ENCODE results near the gene ANP32A. TPM values are rescaled to one million over a fixed set of nuclear protein-coding genes. Genes with fewer than 3 reads are reported as not detected.

Gene ANP32A
- total RNA-seq, 1 experiment from 2014 or later: 250 TPM

- no peaks in the 10 kb centered on the region for H3K27me3 Mint-ChIP-seq (ENCODE audit: unreplicated experiment)
- intact Hi-C loops (cut with micrococcal nuclease; ENCODE audit: unreplicated experiment): no loop called here
- H3K4me3 Mint-ChIP-seq (ENCODE audit: low read depth, unreplicated experiment): no peak overlapping the region
- CTCF ChIA-PET: no interaction called here
- BruUV-seq (replicated peaks): no TSS peak
- H3K36me3 Mint-ChIP-seq (ENCODE audit: insufficient read depth, unreplicated experiment): peaks cover 11% of the 10 kb centered on the region
- no peak overlapping the region for H3K27ac Mint-ChIP-seq (ENCODE audit: unreplicated experiment)
- no peaks in the 10 kb centered on the region for H3K9me3 Mint-ChIP-seq (ENCODE audit: low read depth, unreplicated experiment)
- H3K4me1 Mint-ChIP-seq (ENCODE audit: low read depth, unreplicated experiment): peaks cover 50% of the 10 kb centered on the region
- TF ChIP-seq CTCF (IDR thresholded peaks at IDR 0.05; ENCODE audit: unreplicated experiment): no peak
- DNase-seq: no peak
Observed at GRCh38 chr15:68796576-68796975, 24.1 kb downstream of the ANP32A start.

- Mint-ChIP-seq H3K36me3 (ENCODE audit: insufficient read depth, unreplicated experiment) (peaks cover 11% of the 10 kb centered on the region), H3K9me3 (ENCODE audit: low read depth, unreplicated experiment) (no peaks in the 10 kb centered on the region), H3K27ac (ENCODE audit: unreplicated experiment) (no peak overlapping the region), H3K4me1 (ENCODE audit: low read depth, unreplicated experiment) (peaks cover 62% of the 10 kb centered on the region), H3K27me3 (ENCODE audit: unreplicated experiment) (no peaks in the 10 kb centered on the region), H3K4me3 (ENCODE audit: low read depth, unreplicated experiment) (no peak overlapping the region)
- intact Hi-C loops (cut with micrococcal nuclease; ENCODE audit: unreplicated experiment): no loop called here
- DNase-seq: no peak
- BruUV-seq (replicated peaks): no TSS peak
- TF ChIP-seq CTCF (IDR thresholded peaks at IDR 0.05; ENCODE audit: unreplicated experiment): no peak
- CTCF ChIA-PET: no interaction called here
Observed at GRCh38 chr15:68795298-68795848, 25.3 kb downstream of the ANP32A start.

GRCh38 chr15:68794863-68795262, 25.8 kb downstream of the ANP32A start:
- Mint-ChIP-seq H3K4me3 (ENCODE audit: low read depth, unreplicated experiment) (no peak overlapping the region), H3K4me1 (ENCODE audit: low read depth, unreplicated experiment) (peaks cover 67% of the 10 kb centered on the region), H3K27ac (ENCODE audit: unreplicated experiment) (no peak overlapping the region), H3K36me3 (ENCODE audit: insufficient read depth, unreplicated experiment) (peaks cover 15% of the 10 kb centered on the region), H3K9me3 (ENCODE audit: low read depth, unreplicated experiment) (no peaks in the 10 kb centered on the region), H3K27me3 (ENCODE audit: unreplicated experiment) (no peaks in the 10 kb centered on the region)
- DNase-seq: no peak
- TF ChIP-seq CTCF (IDR thresholded peaks at IDR 0.05; ENCODE audit: unreplicated experiment): no peak
- CTCF ChIA-PET: no interaction called here
- intact Hi-C loops (cut with micrococcal nuclease; ENCODE audit: unreplicated experiment): no loop called here
- no TSS peak for BruUV-seq (replicated peaks)

GRCh38 chr15:68794307-68794706, 26.4 kb downstream of the ANP32A start:
- no peaks in the 10 kb centered on the region for H3K9me3 Mint-ChIP-seq (ENCODE audit: low read depth, unreplicated experiment)
- CTCF ChIA-PET: interaction anchor here (0.9 to 1.0 kb wide), 2 partner anchors 11 to 81 kb away, joined by 4 read pairs; no protein-coding TSS in a partner anchor
- no peak overlapping the region for H3K4me3 Mint-ChIP-seq (ENCODE audit: low read depth, unreplicated experiment)
- H3K27ac Mint-ChIP-seq (ENCODE audit: unreplicated experiment): no peak overlapping the region
- intact Hi-C loops (cut with micrococcal nuclease; ENCODE audit: unreplicated experiment): no loop called here
- H3K36me3 Mint-ChIP-seq (ENCODE audit: insufficient read depth, unreplicated experiment): peaks cover 17% of the 10 kb centered on the region
- no peaks in the 10 kb centered on the region for H3K27me3 Mint-ChIP-seq (ENCODE audit: unreplicated experiment)
- TF ChIP-seq CTCF (IDR thresholded peaks at IDR 0.05; ENCODE audit: unreplicated experiment): no peak
- H3K4me1 Mint-ChIP-seq (ENCODE audit: low read depth, unreplicated experiment): peaks cover 72% of the 10 kb centered on the region
- BruUV-seq (replicated peaks): no TSS peak
- no peak for DNase-seq
